ENCODE results near the gene COA1. TPM values are rescaled to one million over a fixed set of nuclear protein-coding genes. Genes with fewer than 3 reads are reported as not detected.
"Not testable (repeated sequence)": the region's sequence is repeated elsewhere in the genome, so short reads cannot be mapped to it uniquely, and the experiment has no call there.

The COA1 gene
- total and polyA plus RNA-seq, 2 donors = 28.2 to 75.0 TPM

DNA sequence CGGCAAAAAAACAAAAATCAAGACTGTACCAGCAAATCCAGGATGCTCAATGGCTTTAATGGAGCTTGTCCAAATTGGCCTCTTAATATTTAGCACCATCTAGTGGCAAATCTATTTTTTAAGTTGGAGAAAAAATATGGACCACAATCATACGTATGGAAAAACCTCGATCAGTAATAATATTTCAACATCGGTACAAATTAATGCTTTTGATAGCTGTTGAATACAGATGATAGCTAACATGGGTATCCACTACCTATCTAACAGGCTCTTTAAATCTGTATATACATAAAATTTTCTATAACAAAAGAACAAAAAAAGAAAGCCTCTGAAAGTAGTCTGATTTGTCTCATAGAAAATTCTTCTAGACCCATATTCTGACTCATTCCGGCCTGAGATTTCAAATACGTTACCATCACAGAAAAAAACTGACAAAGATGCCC lies 29.2 kb downstream of the COA1 start:
- no peak overlapping the region for H3K4me3 ChIP-seq (ENCODE audit: low read depth, low read length)
- DNase-seq (ENCODE audit: extremely low spot score) = peak; percentile 15
- H3K27ac ChIP-seq (ENCODE audit: low read depth) = no peak overlapping the region
- H3K4me1 ChIP-seq (ENCODE audit: insufficient read depth) = no peaks in the 10 kb centered on the region
- WGBS = 26% methylated on average over 6 of the region's 6 CpGs
- no peaks in the 10 kb centered on the region for H3K36me3 ChIP-seq (ENCODE audit: insufficient read depth)

DNA sequence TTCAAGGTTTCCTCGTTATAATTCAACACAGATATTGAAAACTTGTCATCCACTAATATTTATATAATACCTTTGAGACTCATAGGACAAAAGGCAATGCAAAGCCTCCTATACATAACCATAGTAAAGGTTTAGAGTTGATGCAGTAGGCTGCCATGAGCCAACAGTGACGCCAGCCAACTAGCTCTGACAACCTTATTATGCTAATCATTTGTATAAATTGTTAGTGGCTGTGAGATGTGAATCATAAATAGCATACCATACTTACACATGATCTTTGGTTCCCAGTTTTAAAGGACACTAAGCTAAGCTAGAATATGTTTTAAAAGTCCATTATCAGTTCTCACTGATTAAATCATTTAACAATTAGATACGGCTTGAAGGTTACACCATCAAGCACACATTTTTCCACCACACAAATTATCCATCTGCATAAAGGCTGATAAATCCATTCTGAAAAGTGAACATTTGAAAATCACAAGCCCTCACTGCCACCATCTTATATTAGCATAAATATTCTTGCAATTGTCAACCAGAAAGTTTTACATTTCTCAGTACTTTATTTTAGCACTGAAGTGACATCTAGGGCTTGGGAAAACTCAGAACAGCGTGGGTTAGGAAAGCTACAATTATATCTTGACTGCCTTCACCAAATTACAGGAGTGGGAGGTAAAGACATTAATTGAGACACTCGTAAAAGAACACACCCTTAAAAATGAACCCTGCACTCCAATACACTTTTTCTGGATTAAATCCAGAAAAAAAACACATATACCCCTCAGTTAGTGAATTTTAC lies 30.7 kb downstream of the COA1 start:
- no peak for DNase-seq (ENCODE audit: extremely low spot score)
- WGBS = 88% methylated on average over 5 of the region's 5 CpGs
- Histone ChIP-seq H3K4me1 (ENCODE audit: insufficient read depth) (no peaks in the 10 kb centered on the region), H3K36me3 (ENCODE audit: insufficient read depth) (no peaks in the 10 kb centered on the region), H3K4me3 (ENCODE audit: low read depth, low read length) (no peak overlapping the region), H3K27ac (ENCODE audit: low read depth) (no peak overlapping the region)

DNA sequence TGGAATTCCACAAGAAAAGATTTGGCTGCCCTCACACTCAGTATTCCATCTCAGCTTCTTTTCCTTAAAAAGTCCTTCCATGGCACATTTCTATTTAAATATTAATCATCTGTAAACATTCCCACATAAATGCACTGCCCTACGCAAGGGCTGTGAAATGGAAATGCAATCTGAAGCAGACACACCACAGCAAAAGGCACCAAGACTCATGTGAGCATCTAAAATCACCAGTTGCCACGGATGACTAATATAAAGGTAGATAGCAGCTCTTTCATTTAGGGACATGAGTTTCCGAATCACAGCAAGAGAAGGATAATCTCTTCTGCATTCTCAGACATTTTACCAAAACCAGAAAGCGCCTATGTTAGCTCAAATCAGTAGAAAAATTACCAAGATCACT lies 31.6 kb downstream of the COA1 start:
- 89% methylated on average over 4 of the region's 4 CpGs for WGBS
- no peak overlapping the region for H3K27ac ChIP-seq (ENCODE audit: low read depth)

DNA sequence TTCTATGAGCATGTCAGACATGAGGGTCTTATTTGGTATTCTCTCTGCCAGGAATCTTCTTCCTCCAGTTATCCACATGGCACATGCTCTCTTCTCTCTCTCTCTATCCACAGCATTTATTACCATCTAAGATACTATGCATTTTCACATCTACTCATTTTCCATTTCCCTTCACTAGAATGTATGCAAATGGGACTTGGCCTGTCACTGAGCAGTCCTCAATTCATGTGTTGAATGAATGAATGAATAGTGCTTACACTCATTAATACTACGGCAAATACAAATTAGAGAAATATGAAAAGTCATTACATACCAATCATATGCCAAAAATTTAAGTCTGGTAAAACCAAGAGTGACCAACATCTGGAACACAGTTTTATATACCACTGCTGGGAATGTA lies 34.0 kb downstream of the COA1 start:
- Histone ChIP-seq H3K4me1 (ENCODE audit: insufficient read depth) (no peaks in the 10 kb centered on the region), H3K4me3 (ENCODE audit: low read depth, low read length) (no peak overlapping the region), H3K27ac (ENCODE audit: low read depth) (no peak overlapping the region), H3K36me3 (ENCODE audit: insufficient read depth) (no peaks in the 10 kb centered on the region)
- no peak for DNase-seq (ENCODE audit: extremely low spot score)
- WGBS = 99% methylated on average over 1 of the region's 1 CpG

More for the DNA sequence above, 31.6 kb downstream of the COA1 start:
- DNase-seq (ENCODE audit: extremely low spot score) = no peak
- H3K4me3 ChIP-seq (ENCODE audit: low read depth, low read length) = no peak overlapping the region
- H3K4me1 ChIP-seq (ENCODE audit: insufficient read depth) = no peaks in the 10 kb centered on the region
- H3K36me3 ChIP-seq (ENCODE audit: insufficient read depth) = no peaks in the 10 kb centered on the region

DNA sequence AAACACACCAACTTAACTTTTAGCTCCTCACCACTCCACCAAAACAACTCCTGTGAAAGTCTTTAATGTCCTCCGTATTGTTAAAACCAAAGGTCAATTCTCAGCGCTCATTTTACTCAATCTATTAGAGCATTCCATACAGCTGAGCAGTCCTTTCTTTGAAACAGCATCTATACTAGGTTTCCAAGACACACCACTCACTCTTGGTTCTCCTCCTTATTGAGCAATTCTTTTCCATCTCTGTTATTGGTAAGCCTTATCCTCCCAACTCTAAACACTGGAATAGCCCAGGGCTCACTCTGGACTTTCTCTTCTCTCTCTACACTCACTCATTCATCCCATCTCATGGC lies 34.9 kb downstream of the COA1 start:
- no peaks in the 10 kb centered on the region for H3K4me1 ChIP-seq (ENCODE audit: insufficient read depth)
- WGBS = 96% methylated on average over 2 of the region's 2 CpGs
- no peak overlapping the region for H3K4me3 ChIP-seq (ENCODE audit: low read depth, low read length)
- H3K27ac ChIP-seq (ENCODE audit: low read depth) = no peak overlapping the region
- no peaks in the 10 kb centered on the region for H3K36me3 ChIP-seq (ENCODE audit: insufficient read depth)
- DNase-seq (ENCODE audit: extremely low spot score) = no peak

DNA sequence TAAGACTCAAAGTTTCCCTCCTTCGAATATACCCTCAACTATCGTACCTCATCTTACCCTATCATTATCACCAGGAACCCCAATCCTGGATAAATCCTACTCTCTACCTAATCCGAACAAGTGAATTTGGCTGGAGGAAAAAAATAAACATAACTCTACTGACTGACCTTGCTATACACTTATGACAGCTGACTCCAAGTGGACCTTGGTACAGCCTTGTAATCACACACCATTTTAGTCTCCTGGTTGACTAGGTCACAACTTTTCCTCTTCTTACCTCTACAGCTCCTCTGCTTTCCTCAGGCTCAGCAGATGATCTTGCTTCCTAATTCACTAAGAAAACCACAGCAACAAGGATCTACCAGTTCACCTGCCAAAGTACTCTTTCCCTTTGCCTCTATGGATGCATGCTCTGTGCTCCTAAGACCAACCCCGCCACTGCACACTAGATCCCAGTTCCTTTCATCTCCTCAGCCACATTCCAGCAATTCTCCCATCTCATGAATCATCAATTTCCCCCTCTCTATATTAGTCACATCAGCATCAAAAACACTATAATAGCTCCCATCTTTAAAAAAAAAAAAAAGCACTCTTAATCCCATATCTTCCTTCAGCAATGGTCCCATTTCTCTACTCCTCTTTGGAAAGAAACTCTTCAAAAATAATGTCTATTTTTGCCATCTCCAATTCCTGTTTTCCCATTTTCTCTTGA lies 35.5 kb downstream of the COA1 start:
- 95% methylated on average over 4 of the region's 4 CpGs for WGBS
- DNase-seq (ENCODE audit: extremely low spot score) = no peak

DNA sequence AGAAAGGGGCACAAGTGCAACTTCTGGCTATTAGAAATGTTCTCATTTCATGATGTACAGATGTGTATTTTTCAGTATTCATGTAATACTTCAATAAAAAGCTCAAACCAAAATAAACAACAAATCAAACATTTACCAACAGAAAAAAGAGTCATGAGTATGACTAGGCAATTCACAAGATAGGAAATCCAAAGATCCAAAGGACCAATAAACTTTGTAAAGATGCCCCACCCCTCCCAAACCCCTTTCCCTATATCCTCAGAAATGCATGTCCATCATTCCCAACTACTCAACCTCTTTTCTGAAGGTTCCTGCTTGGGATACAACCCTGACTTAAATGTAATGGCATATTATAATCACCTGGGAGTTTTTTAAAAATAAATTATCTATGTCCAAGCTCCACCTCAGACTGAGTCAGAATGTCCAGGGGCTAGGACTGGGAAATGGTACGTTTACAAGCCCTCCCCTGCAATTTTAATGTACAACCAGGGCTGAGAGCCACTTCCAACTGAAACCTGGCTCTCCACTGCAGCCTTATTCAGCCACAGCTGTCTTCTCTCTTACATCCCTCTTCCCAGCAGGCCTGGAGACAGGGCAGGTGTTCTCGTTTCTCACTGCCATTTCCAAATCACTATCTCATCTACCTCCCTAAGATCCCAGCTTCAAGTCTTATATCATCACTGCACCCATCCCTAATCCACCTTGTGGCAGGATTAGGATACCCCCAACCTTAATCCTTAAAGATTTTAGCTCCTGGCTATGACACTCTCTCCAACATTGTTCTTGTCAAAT lies 36.5 kb downstream of the COA1 start:
- 66% methylated on average over 2 of the region's 2 CpGs for WGBS
- Histone ChIP-seq H3K36me3 (ENCODE audit: insufficient read depth) (no peaks in the 10 kb centered on the region), H3K27ac (ENCODE audit: low read depth) (no peak overlapping the region), H3K4me1 (ENCODE audit: insufficient read depth) (no peaks in the 10 kb centered on the region), H3K4me3 (ENCODE audit: low read depth, low read length) (no peak overlapping the region)
- no peak for DNase-seq (ENCODE audit: extremely low spot score)

More for the DNA sequence above, 35.5 kb downstream of the COA1 start:
- H3K4me3 ChIP-seq (ENCODE audit: low read depth, low read length) = no peak overlapping the region
- H3K36me3 ChIP-seq (ENCODE audit: insufficient read depth) = no peaks in the 10 kb centered on the region
- no peak overlapping the region for H3K27ac ChIP-seq (ENCODE audit: low read depth)
- H3K4me1 ChIP-seq (ENCODE audit: insufficient read depth) = no peaks in the 10 kb centered on the region

DNA sequence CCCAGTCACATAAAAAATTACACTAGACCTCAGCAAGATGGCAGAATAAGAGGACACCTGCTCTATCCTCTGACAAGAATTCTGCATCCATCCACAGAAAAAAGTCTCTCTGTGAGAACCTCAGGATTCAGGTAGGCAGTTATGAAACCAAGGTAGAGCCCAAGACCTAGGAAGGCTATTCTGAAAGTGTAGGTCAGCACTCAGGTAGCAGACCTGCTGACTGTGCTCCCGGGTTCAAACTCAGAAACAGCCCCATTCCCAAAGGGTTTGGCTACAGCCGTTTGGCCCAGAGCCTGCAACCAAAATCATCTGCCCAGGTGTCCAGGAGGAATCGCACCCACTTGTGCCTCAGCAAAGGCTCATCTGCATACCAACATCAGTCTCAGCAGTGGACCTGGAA lies 37.7 kb downstream of the COA1 start:
- Histone ChIP-seq H3K27ac (ENCODE audit: low read depth) (no peak overlapping the region), H3K4me1 (ENCODE audit: insufficient read depth) (no peaks in the 10 kb centered on the region), H3K36me3 (ENCODE audit: insufficient read depth) (no peaks in the 10 kb centered on the region), H3K4me3 (ENCODE audit: low read depth, low read length) (no peak overlapping the region)
- 92% methylated on average over 3 of the region's 3 CpGs for WGBS
- DNase-seq (ENCODE audit: extremely low spot score) = no peak

DNA sequence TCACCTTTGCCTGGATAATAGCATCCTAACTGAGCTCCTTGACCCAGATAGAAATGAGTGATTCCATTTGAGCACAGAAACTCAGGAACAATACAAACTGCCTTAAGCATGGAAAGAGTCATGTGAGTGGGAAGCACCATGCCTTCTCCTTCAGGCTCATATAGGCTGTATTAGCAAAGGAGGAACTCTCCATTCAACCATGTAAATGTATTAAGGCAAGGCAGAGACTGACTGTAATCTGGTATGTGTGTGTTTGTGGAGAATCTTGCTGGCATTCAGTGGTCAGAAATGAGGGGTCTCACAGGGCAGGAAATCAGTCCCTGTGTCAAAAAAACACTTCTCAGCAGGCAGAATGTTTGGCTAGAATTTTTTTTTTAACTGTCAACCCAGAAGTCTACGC lies 40.2 kb downstream of the COA1 start:
- no peaks in the 10 kb centered on the region for H3K4me1 ChIP-seq (ENCODE audit: insufficient read depth)

DNA sequence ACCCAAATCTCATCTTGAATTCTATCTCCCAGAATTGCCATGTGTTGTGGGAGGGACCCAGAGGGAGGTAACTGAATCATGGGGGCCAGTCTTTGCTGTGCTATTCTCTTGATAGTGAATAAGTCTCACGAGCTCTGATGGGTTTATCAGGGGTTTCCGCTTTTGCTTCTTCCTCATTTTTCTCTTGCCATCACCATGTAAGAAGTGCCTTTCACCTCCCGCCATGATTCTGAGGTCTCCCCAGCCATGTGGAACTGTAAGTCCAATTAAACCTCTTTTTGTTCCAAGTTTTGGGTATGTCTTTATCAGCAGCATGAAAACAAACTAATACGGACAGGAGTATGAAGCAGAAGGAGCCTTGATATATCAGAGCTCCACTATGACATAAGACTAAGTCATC lies 41.5 kb downstream of the COA1 start:
- 95% methylated on average over 4 of the region's 4 CpGs for WGBS

More for the DNA sequence above, 40.2 kb downstream of the COA1 start:
- Histone ChIP-seq H3K27ac (ENCODE audit: low read depth) (no peak overlapping the region), H3K36me3 (ENCODE audit: insufficient read depth) (no peaks in the 10 kb centered on the region), H3K4me3 (ENCODE audit: low read depth, low read length) (no peak overlapping the region)
- WGBS = 94% methylated on average over 1 of the region's 1 CpG
- no peak for DNase-seq (ENCODE audit: extremely low spot score)

DNA sequence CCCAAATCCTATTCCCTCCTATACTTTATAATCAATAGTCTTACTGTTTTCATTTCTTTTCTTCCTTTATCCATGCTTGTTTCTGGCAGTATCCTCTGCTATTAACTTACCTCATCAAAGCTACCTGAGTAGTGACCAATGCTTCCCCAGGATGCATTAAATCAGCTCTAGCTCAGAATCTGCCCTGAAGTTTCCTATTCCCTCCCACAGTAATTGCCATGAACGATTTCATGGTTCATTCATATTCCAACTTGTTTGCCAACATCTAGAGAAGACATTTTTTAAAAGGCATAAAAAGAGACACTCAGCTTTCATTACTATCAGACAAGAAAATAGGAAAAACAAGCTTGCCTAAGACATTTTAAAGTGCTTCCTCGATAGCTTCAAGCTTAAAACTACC lies 42.3 kb downstream of the COA1 start:
- no peaks in the 10 kb centered on the region for H3K4me1 ChIP-seq (ENCODE audit: insufficient read depth)
- H3K36me3 ChIP-seq (ENCODE audit: insufficient read depth) = no peaks in the 10 kb centered on the region
- DNase-seq (ENCODE audit: extremely low spot score) = no peak
- H3K27ac ChIP-seq (ENCODE audit: low read depth) = no peak overlapping the region
- WGBS = 83% methylated on average over 2 of the region's 2 CpGs
- H3K4me3 ChIP-seq (ENCODE audit: low read depth, low read length) = no peak overlapping the region

More for the DNA sequence above, 41.5 kb downstream of the COA1 start:
- not testable (repeated sequence) for H3K27ac ChIP-seq (ENCODE audit: low read depth); H3K36me3 ChIP-seq (ENCODE audit: insufficient read depth); H3K4me1 ChIP-seq (ENCODE audit: insufficient read depth); DNase-seq (ENCODE audit: extremely low spot score); H3K4me3 ChIP-seq (ENCODE audit: low read depth, low read length)

DNA sequence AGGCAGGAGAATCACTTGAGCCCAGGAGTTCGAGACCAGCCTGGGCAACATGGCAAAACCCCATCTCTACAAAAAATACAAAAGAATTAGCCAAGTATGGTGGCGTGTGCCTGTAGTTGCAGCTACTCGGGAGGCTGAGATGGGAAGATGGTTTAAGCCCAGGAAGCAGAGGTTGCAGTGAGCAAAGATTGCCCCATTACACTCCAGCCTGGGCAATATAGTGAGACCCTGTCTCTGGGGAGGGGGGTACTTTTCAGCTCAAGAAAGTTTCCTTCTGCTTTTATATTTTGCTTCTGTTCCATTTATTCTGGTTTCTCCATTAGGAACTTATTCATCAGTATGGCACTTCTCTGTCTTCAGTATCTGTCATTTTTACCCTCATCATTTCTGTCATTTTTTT lies 48.6 kb downstream of the COA1 start:
- H3K36me3 ChIP-seq (ENCODE audit: insufficient read depth) = no peaks in the 10 kb centered on the region
- H3K27ac ChIP-seq (ENCODE audit: low read depth) = no peak overlapping the region
- no peak for DNase-seq (ENCODE audit: extremely low spot score)
- no peaks in the 10 kb centered on the region for H3K4me1 ChIP-seq (ENCODE audit: insufficient read depth)
- 98% methylated on average over 3 of the region's 3 CpGs for WGBS
- H3K4me3 ChIP-seq (ENCODE audit: low read depth, low read length) = no peak overlapping the region

DNA sequence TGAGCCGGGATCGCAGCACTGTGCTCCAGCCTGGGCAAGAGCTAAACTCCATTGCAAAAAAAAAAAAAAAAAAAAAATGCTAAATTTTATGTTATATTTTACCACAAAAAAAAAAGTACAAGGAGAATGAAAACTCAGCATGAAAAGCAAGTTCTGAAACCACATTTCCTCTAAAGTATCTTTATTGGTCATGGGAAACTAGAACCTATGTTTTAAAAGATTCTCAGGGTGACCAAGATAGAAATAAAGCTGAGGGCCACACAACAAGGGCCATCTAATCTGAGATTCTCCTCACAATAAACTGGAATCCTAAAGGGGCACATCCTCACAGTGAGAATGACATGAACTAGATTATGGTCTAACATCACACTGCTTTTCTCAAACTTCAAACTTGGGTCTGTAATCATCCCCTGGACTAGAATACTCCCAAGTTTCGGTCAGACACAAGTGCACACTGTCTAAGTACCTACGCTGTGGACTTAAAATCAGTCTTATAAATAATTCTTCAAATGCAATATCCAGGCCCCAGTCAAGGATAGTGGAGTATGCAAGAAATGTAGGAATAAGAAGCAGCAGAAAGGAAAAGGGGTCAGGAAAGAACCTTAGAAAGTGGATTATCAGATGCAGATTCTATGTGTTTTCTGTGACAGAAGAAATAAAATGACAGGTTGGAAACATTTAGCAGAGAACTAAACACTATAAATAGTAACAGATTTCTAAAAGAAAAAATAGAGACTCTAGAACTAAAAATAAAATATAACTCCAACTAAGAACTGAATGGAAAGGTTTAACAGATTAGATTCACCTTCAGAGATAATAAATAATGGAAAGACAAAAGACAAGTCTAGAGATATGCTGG lies 49.9 kb downstream of the COA1 start:
- no peaks in the 10 kb centered on the region for H3K36me3 ChIP-seq (ENCODE audit: insufficient read depth)
- no peak overlapping the region for H3K27ac ChIP-seq (ENCODE audit: low read depth)
- no peaks in the 10 kb centered on the region for H3K4me1 ChIP-seq (ENCODE audit: insufficient read depth)
- no peak for DNase-seq (ENCODE audit: extremely low spot score)
- H3K4me3 ChIP-seq (ENCODE audit: low read depth, low read length) = no peak overlapping the region
- 81% methylated on average over 4 of the region's 4 CpGs for WGBS
